GM18505 (cell line): ENCODE data around the gene ERICH4.
"Not testable (repeated sequence)": the region's sequence is repeated elsewhere in the genome, so short reads cannot be mapped to it uniquely, and the experiment has no call there.

ENCODE experiments used
- ATAC-seq: cut with Tn5 transposase; IDR thresholded peaks from one replicate; pipeline ENCODE4 v1.9.1; 2021; ENCODE audit not compliant: unreplicated experiment
- POLR2A ChIP-seq: IDR thresholded peaks from 4 replicates; pipeline ENCODE4 v1.6.1; 2011; ENCODE audit warnings: borderline replicate concordance; ENCODE audit not compliant: insufficient read depth, insufficient read length; ENCODE audit errors: extremely low read depth

ERICH4 gene

DNA sequence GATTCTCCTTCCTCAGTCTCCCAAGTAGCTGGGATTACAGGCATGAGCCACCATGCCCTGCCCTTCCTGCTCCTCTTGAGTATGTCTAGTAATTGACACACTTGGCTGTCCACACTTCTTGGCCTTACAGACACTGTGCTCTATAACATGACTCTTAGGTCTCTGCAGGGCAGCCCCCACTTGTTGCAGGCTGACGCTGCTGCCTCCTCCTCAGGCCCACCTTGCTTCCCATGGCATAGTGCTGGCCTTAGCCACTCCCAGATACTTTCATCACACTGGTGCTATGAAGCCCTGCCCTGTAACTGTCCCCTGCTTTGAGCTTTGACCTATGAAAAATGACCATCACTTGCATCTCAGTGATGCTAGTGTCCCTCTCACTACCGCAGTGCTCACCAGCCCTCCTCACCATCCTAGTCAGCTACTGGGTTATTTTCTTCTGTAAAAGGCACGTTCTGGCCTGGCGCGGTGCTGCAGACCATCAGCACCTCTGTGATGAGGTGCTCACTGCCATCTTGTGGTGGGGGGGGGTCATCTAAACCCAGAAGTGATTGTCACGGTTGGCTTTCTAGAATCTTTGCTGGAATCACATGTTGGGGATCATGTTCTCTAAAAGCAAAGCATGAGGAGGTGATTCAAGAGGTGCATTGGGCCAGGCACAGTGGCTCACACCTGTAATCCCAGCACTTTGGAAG, 9.8 kb downstream of the ERICH4 start:
- no peak for ATAC-seq
- no peak for TF ChIP-seq POLR2A

DNA sequence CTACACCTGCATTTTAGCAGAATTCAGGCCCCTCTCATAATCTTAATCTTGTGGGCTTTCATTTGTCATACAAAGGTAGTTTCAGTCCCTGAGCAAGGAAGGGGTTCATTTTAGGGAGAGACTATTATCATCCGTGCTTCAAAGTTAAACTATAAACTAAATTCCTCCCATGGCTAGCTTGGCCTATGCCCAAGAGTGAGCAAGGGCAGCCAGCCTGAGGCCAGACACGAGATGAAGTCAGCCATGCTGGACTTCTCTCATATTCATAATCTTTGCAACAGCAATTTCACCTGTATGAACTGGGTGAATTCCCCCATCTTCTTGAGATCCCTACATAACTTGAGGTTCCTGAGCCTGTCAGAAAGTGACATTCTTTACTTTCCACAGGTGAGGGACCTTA, 13.0 kb downstream of the ERICH4 start:
- no peak for TF ChIP-seq POLR2A
- ATAC-seq = no peak

DNA sequence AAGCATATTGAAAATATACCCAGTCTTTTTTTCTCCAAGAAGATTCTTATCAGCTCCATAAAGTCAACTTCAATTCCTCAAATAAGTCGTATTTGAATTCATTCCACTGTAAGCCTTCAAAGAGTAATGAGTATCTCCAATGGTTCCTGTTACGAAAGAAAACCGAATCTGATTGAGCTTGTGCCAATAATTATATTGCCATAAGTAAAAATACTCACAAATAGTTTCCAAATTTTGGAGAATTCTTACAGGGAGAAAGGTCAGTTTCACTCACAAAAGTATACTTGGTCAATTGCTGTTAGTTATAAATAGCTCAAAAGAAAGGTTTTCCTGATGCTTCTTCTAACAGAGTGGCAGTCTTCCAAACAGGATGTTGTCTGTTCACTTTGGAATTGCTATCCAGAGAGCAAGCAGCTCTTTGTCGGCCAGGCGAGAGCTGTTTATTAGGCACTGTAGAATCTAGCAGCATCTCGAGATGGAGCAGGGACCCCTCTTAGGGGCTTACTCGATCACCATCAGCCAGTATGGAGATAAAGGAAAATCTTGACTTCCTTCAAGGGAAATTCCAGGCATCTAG, 13.5 kb downstream of the ERICH4 start:
- no peak for ATAC-seq
- no peak for TF ChIP-seq POLR2A

DNA sequence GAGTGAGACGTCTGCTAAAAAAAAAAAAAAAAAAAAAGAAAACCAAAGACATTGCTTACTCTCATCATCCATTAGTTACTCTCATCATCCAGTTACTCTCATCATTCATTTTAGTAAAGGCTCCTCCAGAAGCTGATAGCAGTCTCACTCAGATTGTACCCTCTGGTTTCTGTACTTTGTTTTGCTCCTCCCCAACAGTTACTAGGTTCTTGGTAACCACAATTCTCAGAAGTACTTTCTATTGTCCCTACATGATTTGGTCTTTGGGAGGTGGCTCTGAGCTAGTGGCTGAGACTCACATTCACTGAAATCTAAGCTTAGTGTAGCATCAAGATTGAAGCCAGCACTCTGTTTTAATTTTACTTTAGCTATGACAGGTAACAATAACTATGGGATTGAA, 14.3 kb downstream of the ERICH4 start:
- no peak for ATAC-seq
- TF ChIP-seq POLR2A = no peak

DNA sequence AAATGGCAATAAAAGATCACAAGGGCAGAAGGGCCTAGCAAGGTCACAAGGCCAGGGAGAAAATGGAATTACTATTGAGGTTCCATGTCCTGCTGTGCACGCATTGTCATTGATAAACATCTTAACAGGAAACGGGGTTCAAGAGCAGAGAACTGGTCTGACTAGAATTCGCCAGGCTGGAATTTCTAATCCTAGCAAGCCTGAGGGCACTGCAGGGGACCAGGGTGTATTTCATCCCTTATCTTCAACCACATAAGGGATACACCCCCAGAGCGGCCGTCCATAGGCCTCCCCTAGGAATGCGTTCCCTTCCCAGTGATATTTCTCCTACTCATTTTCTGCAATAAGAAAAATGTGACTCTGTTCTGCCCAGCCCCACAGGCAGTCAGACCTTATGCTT, 19.5 kb downstream of the ERICH4 start:
- no peak for ATAC-seq
- TF ChIP-seq POLR2A = no peak

DNA sequence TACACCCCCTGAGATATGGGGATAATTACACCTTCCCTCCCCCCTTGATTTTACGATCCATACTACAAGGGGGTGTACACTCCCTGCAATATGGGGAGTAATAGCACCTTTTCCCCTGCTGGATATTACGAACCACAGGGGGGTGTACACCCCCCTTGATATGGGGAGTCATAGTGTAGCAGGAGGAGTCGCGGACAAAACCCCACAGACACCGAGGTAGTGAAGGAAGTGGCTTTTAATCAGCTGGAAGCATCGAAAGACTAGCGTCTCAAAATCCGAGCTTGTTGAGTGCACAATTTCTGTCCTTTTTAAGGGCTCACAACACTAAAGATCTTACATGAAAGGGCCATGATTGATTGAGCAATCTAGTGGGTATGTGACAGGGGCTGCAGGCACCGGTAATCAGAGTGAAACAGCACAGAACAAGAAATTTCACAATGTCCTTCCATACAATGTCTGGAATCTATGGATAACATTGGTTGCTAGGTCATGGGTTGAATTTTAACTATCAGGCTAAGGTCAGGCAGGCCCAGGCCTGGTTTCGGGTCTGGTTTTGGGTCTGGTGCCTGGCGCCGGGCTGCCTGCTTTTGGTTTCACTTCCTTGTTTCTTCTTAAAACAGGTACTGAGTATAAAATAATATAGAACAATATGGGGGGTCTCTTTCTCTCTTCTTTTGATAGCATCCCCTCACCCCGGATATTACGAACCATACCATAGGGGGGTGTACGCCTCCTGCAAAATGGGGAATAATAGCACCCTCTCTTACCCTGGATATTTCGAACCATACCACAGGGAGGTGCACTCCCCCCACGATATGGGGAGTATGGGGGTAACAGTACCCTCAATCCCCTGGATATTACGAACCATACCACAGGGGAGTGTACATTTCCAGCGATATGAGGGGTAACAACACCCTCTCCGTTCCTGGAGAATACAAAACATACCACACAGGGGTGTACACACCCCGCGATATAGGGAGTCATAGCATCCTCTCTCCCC, 20.6 kb downstream of the ERICH4 start:
- ATAC-seq = not testable (repeated sequence)

DNA sequence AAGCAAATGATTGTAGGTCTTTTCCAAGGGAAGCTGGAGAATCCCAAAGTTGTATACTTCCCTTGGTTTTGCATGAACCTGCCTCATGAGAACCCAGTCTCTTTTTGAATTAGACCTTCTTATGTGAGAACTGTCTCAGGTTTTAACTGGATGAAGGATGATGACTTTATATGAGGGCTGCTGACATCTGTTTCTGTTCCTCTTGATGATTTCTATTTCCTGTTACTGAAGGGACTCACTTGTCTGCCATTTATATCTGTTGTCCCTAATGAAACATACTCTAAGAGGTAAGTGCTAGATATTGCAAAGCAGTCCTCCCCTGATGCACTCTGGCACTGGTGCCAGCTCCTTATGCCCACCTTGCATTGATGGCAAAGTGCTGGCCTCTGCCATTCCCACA, 33.6 kb downstream of the ERICH4 start:
- no peak for ATAC-seq
- TF ChIP-seq POLR2A = no peak

DNA sequence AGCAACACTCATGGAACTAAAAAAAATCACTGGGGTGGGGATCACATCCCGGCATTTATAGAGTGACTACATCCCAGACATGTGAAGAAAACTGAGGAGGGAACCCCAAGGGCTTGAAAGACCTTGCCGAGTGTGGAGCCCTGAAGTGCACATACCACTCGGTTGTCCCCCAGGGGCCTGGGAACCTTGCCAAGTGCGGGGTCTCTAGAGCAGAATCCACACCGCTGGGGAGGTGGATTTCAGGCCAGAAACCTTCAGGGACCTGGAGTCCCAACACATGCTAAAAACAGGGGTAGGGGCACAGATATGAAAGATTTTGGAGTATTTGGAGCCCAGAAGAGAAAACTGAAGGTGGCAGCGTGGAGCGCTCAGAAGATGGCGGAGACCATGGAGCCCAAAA, 35.2 kb downstream of the ERICH4 start:
- ATAC-seq = no peak
- TF ChIP-seq POLR2A = no peak

DNA sequence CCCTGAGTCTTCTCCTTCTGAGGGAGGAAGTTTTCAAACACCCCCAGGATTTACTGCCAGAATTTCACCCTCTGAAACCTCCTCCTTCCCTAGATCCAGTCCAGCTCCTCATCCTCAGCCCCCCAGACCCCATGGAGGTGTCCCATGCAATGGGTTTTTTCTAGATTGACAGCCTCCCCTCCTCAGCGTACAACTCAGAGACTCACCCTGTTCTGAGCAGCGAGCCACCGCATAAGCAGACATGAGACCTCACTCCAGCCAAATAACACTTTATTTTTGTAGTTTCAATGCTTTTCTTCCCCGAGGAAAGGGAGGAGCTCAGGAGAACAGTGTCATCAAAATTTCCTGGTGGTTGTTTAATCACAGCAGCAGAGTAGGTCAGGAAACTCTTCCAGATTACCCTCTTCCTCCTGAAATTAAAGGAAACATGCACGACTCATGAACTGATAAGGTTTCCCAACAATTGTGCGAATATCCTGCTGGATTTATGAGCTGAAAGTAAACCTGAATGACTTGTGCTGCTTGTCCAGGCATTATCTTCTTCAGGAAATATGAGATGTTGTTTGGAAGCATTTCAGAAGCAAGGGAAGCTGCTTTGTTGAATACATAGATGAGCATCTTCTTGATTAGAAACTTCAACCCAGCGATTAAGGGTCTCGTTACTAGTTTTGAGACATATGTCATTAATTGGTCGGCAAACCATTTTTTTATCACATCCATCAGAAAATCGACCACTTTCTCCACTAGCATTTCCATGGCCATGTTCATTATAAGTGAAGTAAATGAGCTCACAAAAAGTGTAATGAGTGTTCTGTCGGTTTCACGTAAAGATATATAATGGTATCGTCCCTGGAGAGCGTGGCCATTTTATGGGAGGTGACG, 36.2 kb downstream of the ERICH4 start:
- ATAC-seq = no peak
- no peak for TF ChIP-seq POLR2A

DNA sequence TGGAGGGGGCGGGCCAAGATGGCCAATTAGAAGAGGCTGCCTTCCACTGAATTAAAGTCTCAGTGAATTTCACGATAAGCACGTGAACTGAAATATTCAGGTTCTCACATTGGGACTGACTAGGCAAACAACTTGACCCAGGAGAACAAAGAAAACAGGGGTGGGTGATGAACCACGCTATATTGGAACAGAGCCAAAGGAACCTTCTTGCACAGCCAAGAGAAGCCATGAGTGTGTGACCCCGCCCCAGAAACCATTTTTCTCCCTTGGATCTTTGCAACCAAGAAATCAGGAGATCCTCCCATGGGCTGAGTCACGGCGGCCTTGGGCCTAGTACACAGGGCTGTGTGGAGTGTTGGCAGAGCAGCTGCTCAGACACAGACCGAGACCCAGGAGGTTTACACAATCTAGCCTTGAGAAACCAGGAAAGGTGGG, 36.8 kb downstream of the ERICH4 start:
- TF ChIP-seq POLR2A = no peak
- no peak for ATAC-seq

DNA sequence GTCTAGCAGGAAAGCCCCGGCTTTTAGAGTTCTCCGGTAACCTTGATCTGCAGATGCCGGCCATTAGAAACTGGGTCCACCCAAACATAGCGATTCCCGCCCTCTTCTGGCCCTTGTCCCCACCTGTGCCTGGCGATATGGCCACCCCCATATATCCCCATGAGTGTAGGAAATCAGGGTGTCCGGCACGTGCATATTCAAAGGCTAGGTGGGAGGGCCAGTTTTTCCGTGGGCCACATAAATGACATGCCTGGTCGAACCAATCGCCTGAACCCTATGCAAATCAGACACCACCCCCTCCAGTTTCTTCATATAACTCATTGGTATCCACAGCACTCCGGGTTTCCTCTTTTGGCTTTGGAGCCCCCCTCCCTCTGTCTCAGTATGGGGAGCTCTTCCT, 37.4 kb downstream of the ERICH4 start:
- no peak for TF ChIP-seq POLR2A
- ATAC-seq = no peak

DNA sequence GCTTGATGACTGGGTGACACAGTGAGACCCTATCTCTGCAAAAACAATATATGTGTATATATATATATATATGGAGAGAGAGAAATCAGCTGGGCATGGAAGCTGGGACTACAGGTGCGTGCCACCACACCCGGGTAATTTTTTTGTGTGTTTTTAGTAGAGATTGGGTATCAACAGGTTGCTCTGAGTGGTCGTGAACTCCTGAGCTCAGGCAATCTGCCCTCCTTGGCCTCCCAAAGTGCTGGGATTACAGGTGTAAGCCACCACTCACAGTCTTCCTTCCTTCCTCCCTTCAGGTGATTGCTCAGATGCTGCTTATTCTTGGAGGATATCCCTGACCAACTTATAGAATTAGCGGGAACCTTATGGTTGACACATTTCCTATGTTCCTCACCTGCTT, 41.9 kb downstream of the ERICH4 start:
- no peak for TF ChIP-seq POLR2A
- no peak for ATAC-seq

DNA sequence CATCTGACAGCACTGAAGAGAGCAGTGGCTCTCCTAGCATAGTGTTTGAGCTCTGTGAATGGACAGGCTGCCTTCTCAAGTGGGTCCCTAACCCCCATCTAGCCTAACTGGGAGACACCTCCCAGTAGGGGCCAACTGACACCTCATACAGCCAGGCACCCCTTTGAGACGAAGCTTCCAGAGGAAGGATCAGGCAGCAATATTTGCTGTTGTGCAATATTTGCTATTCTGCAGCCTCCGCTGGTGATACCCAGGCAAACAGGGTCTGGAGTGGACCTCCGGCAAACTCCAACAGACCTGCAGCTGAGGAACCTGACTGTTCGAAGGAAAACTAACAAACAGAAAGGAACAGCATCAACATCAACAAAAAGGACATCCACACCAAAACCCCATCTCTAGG, 44.0 kb downstream of the ERICH4 start:
- not testable (repeated sequence) for ATAC-seq
